Measurements from ENCODE around the gene EFNB3. TPM values are rescaled to one million over a fixed set of nuclear protein-coding genes. Genes with fewer than 3 reads are reported as not detected.

The EFNB3 gene
- total RNA-seq, 6 experiments from 2014 or later: 0.26 to 1.1 (median 0.83) TPM

DNA sequence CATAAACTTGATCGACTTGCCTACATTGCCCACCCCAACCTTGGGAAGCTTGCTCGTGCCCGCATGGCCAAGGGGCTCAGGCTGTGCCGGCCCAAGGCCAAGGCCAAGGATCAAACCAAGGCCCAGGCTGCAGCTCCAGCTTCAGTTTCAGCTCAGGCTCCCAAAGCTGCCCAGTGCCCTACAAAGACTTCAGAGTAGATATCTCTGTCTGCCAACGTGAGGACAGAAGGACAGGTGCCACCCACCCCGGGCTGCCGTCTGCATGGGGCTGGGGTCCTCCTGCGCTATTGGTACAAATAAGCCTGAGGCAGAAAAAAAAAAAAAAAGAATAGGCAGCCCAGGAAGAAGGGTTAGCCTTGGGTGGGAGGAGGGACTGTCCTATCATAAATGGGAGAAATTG lies 49.7 kb downstream of the EFNB3 start:
- ATAC-seq: no peak
- intact Hi-C loops (cut with DNase I): no loop called here

DNA sequence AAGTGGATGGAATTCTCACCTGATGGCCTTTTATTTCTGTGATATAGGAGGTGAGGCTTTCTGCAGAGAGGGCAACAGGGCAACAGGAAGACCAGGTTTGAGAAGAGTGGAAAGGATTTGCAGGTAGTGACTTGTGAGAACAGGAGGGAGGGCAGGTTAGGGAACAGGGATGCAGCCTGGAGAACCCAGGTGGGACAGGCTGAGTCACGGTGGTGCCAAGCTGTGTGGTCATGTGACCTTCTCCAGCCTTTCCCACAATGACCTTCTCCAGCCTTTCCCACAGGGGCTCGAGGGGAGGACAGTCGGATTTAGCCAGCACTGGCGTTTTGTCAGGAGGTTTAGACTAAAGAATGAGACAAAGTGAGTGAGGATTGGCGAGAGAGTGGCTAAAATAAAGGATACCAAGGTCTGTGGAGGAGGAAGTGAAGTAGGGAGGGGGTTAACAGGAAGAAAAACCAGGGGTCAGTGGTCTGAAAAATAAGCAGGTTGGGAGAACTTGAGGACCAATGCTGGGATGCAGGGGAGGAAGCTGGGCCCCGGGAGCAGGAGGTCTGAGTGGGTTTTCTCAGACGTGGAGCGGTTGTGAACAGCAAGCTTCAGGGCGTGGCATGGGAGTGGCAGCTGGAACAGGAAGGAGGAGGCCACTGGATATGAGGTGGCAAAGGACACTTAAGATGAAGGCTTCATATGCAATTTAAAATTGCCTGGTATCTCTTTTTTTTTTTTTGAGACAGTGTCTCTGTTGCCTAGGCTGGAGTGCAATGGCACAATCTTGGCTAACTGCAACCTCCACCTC lies 50.3 kb downstream of the EFNB3 start:
- TF ChIP-seq, protein P1, sequence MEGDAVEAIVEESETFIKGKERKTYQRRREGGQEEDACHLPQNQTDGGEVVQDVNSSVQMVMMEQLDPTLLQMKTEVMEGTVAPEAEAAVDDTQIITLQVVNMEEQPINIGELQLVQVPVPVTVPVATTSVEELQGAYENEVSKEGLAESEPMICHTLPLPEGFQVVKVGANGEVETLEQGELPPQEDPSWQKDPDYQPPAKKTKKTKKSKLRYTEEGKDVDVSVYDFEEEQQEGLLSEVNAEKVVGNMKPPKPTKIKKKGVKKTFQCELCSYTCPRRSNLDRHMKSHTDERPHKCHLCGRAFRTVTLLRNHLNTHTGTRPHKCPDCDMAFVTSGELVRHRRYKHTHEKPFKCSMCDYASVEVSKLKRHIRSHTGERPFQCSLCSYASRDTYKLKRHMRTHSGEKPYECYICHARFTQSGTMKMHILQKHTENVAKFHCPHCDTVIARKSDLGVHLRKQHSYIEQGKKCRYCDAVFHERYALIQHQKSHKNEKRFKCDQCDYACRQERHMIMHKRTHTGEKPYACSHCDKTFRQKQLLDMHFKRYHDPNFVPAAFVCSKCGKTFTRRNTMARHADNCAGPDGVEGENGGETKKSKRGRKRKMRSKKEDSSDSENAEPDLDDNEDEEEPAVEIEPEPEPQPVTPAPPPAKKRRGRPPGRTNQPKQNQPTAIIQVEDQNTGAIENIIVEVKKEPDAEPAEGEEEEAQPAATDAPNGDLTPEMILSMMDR (IDR thresholded peaks at IDR 0.05): no peak
- TF ChIP-seq POLR2A (IDR thresholded peaks at IDR 0.05): no peak
- DNase-seq (no peak), ATAC-seq (no peak)
- Histone ChIP-seq H3K27me3 (no peaks in the 10 kb centered on the region), H3K27ac (no peak overlapping the region), H3K9me3 (no peaks in the 10 kb centered on the region), H3K4me1 (no peaks in the 10 kb centered on the region), H3K36me3 (no peaks in the 10 kb centered on the region), H3K4me3 (no peak overlapping the region)
- intact Hi-C loops (cut with DNase I): no loop called here
- WGBS (ENCODE audit: insufficient coverage, low coverage, low lambda C conversion rate, missing lambda C conversion rate): 40% methylated on average over 9 of the region's 9 CpGs

More for the DNA sequence above, 49.7 kb downstream of the EFNB3 start:
- Histone ChIP-seq H3K4me1 (no peaks in the 10 kb centered on the region), H3K36me3 (no peaks in the 10 kb centered on the region), H3K27me3 (no peaks in the 10 kb centered on the region), H3K27ac (no peak overlapping the region), H3K4me3 (no peak overlapping the region), H3K9me3 (no peaks in the 10 kb centered on the region)
- DNase-seq: no peak
- 76% methylated on average over 4 of the region's 8 CpGs for WGBS (ENCODE audit: insufficient coverage, low coverage, low lambda C conversion rate, missing lambda C conversion rate)
- TF ChIP-seq, protein P1 (IDR thresholded peaks at IDR 0.05): no peak
- TF ChIP-seq POLR2A (IDR thresholded peaks at IDR 0.05): no peak

DNA sequence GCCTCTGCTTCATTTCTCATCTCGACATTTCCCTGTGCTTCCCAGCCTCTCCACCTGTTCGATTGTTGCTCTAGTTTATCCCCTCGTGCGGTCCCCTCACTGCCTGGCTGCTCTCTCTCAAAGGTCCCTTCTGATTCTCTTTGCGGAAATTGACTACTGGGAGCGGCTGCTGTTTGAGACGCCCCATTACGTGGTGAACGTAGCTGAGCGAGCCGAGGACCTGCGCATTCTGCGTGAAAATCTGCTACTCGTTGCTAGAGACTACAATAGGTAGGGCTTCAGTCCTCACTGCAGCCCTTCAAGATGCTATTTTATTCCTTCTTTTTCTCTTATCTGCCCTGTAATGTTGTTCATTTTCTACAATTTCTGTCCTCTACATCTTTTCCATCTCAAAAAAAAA lies 52.0 kb downstream of the EFNB3 start:
- TF ChIP-seq, protein P1 (IDR thresholded peaks at IDR 0.05): no peak
- no peak for TF ChIP-seq POLR2A (IDR thresholded peaks at IDR 0.05)
- 80% methylated on average over 14 of the region's 14 CpGs for WGBS (ENCODE audit: insufficient coverage, low coverage, low lambda C conversion rate, missing lambda C conversion rate)

More for the DNA sequence above, 52.0 kb downstream of the EFNB3 start:
- Histone ChIP-seq H3K4me1 (no peaks in the 10 kb centered on the region), H3K27me3 (no peaks in the 10 kb centered on the region), H3K9me3 (no peaks in the 10 kb centered on the region), H3K36me3 (no peaks in the 10 kb centered on the region), H3K4me3 (no peak overlapping the region), H3K27ac (no peak overlapping the region)
- intact Hi-C loops (cut with DNase I): no loop called here
- DNase-seq: no peak
- ATAC-seq: no peak

Other genes starting within 250 kb of the EFNB3 start
- gene ZBTB4, start 225.6 kb upstream of the EFNB3 start, total RNA-seq: 10 to 100 TPM in 1 of 6 experiments, 1 to 10 TPM in 5; 5.7 to 10.5 (median 7.9) TPM
- not detected for gene SLC35G6, start 223.8 kb upstream of the EFNB3 start, total RNA-seq
- 10 to 100 TPM; 36.1 to 49.9 (median 46.0) TPM for gene POLR2A, start 220.8 kb upstream of the EFNB3 start, total RNA-seq
- gene TNFSF12, start 156.1 kb upstream of the EFNB3 start, total RNA-seq: 10 to 100 TPM in 4 of 6 experiments, 1 to 10 TPM in 2; 6.1 to 14.7 (median 11.4) TPM
- 10 to 100 TPM in 2 of 6 experiments, 1 to 10 TPM in 4; 4.3 to 13.0 (median 6.2) TPM for gene TNFSF13, start 146.5 kb upstream of the EFNB3 start, total RNA-seq
- gene SENP3, start 143.3 kb upstream of the EFNB3 start, total RNA-seq: 10 to 100 TPM; 12.3 to 33.9 (median 15.1) TPM
- gene CD68, start 125.6 kb upstream of the EFNB3 start, total RNA-seq: 100 to 1,000 TPM in 1 of 6 experiments, 10 to 100 TPM in 5; 31.6 to 179 (median 51.1) TPM
- gene MPDU1, start 121.3 kb upstream of the EFNB3 start, total RNA-seq: 100 to 1,000 TPM in 2 of 6 experiments, 10 to 100 TPM in 4; 54.2 to 199 (median 63.3) TPM
- gene SOX15, start 115.1 kb upstream of the EFNB3 start, total RNA-seq: not detected
- 10 to 100 TPM; 14.3 to 23.2 (median 16.7) TPM for gene FXR2, start 90.3 kb upstream of the EFNB3 start, total RNA-seq
- 100 to 1,000 TPM in 5 of 6 experiments, 10 to 100 TPM in 1; 99.3 to 187 (median 120) TPM for gene SAT2, start 77.4 kb upstream of the EFNB3 start, total RNA-seq
- gene SHBG, start 75.1 kb upstream of the EFNB3 start, total RNA-seq: 10 to 100 TPM in 5 of 6 experiments, 1 to 10 TPM in 1; 2.4 to 70.2 (median 15.4) TPM
- gene ATP1B2, start 54.3 kb upstream of the EFNB3 start, total RNA-seq: 1 to 10 TPM in 3 of 6 experiments, under 1 TPM in 3; 0.43 to 1.7 (median 0.91) TPM
- gene TP53, start 17.7 kb upstream of the EFNB3 start, total RNA-seq: 10 to 100 TPM; 12.9 to 30.0 (median 23.0) TPM
- 1 to 10 TPM; 1.9 to 3.8 (median 3.0) TPM for gene WRAP53, start 16.7 kb upstream of the EFNB3 start, total RNA-seq
- gene DNAH2, start 12.5 kb downstream of the EFNB3 start, total RNA-seq: under 1 TPM; 0.12 to 0.38 (median 0.27) TPM
- 10 to 100 TPM in 4 of 6 experiments, 1 to 10 TPM in 2; 6.1 to 12.8 (median 10.9) TPM for gene KDM6B, start 129.0 kb downstream of the EFNB3 start, total RNA-seq
- gene TMEM88, start 149.9 kb downstream of the EFNB3 start, total RNA-seq: 1 to 10 TPM in 4 of 6 experiments, under 1 TPM in 2; 0.74 to 2.4 (median 1.2) TPM
- gene NAA38, start 152.4 kb downstream of the EFNB3 start, total RNA-seq: 10 to 100 TPM; 27.2 to 43.0 (median 30.8) TPM
- 10 to 100 TPM in 1 of 6 experiments, 1 to 10 TPM in 5; 6.0 to 11.7 (median 7.4) TPM for gene CYB5D1, start 152.8 kb downstream of the EFNB3 start, total RNA-seq
- 1 to 10 TPM; 3.2 to 7.2 (median 5.1) TPM for gene CHD3, start 183.6 kb downstream of the EFNB3 start, total RNA-seq
- under 1 TPM; 0.18 to 0.70 (median 0.46) TPM for gene RNF227, start 211.1 kb downstream of the EFNB3 start, total RNA-seq
- 1 to 10 TPM in 3 of 6 experiments, under 1 TPM in 2, not detected in 1; 0.61 to 2.9 (median 1.0) TPM for gene KCNAB3, start 224.7 kb downstream of the EFNB3 start, total RNA-seq
- gene TRAPPC1, start 226.7 kb downstream of the EFNB3 start, total RNA-seq: 10 to 100 TPM; 43.7 to 57.1 (median 48.3) TPM
- 10 to 100 TPM in 2 of 6 experiments, 1 to 10 TPM in 4; 7.3 to 12.7 (median 9.4) TPM for gene CNTROB, start 227.0 kb downstream of the EFNB3 start, total RNA-seq